ENCODE data around the gene HM13. TPM values are rescaled to one million over a fixed set of nuclear protein-coding genes. Genes with fewer than 3 reads are reported as not detected.
A peak's percentile ranks its signal among the peaks of the same experiment; 100 is the strongest.
"Not testable (repeated sequence)": the region's sequence is repeated elsewhere in the genome, so short reads cannot be mapped to it uniquely, and the experiment has no call there.

The HM13 gene
- total RNA-seq, 2 donors from 2014 or later, result 129 to 164 TPM

GRCh38 chr20:31544600-31544999 is 30.4 kb downstream of the HM13 start:
- H3K27ac Mint-ChIP-seq, result peak overlapping the region; percentile 53
- peak overlapping the region; percentile 24 for H3K4me3 Mint-ChIP-seq
- peaks cover 8% of the 10 kb centered on the region for H3K4me1 Mint-ChIP-seq
- H3K9me3 Mint-ChIP-seq, result no peaks in the 10 kb centered on the region
- peaks cover 93% of the 10 kb centered on the region for H3K36me3 Mint-ChIP-seq (ENCODE audit: low read depth)
- no peak for ATAC-seq (replicated peaks)
- no peaks in the 10 kb centered on the region for H3K27me3 Mint-ChIP-seq

GRCh38 chr20:31545621-31546040 is 31.4 kb downstream of the HM13 start:
- not testable (repeated sequence) for ATAC-seq (replicated peaks); H3K4me3 Mint-ChIP-seq; H3K4me1 Mint-ChIP-seq; H3K27me3 Mint-ChIP-seq; H3K9me3 Mint-ChIP-seq
- H3K36me3 Mint-ChIP-seq (ENCODE audit: low read depth), result peaks cover 93% of the 10 kb centered on the region
- peak overlapping the region; percentile 37 for H3K27ac Mint-ChIP-seq

- Mint-ChIP-seq H3K36me3 (ENCODE audit: low read depth) (peaks cover 94% of the 10 kb centered on the region), H3K4me3 (peak overlapping the region; percentile 87), H3K9me3 (no peaks in the 10 kb centered on the region), H3K4me1 (peaks cover 6% of the 10 kb centered on the region), H3K27ac (peak overlapping the region; percentile 91), H3K27me3 (no peaks in the 10 kb centered on the region)
- ATAC-seq (replicated peaks), result peak; percentile 74
These were observed 32.9 kb downstream of the HM13 start for GRCh38 chr20:31547017-31547675.

- H3K36me3 Mint-ChIP-seq (ENCODE audit: low read depth), result peaks cover 93% of the 10 kb centered on the region
- no peak for ATAC-seq (replicated peaks)
- H3K9me3 Mint-ChIP-seq, result no peaks in the 10 kb centered on the region
- H3K27me3 Mint-ChIP-seq, result no peaks in the 10 kb centered on the region
- H3K27ac Mint-ChIP-seq, result peak overlapping the region; percentile 91
- H3K4me1 Mint-ChIP-seq, result no peaks in the 10 kb centered on the region
- H3K4me3 Mint-ChIP-seq, result peak overlapping the region; percentile 87
These were observed 33.6 kb downstream of the HM13 start for GRCh38 chr20:31547720-31548298.

GRCh38 chr20:31548820-31549512 is 34.7 kb downstream of the HM13 start:
- no peaks in the 10 kb centered on the region for H3K27me3 Mint-ChIP-seq
- no peaks in the 10 kb centered on the region for H3K4me1 Mint-ChIP-seq
- peaks cover 90% of the 10 kb centered on the region for H3K36me3 Mint-ChIP-seq (ENCODE audit: low read depth)
- peak overlapping the region; percentile 87 for H3K4me3 Mint-ChIP-seq
- no peaks in the 10 kb centered on the region for H3K9me3 Mint-ChIP-seq
- no peak for ATAC-seq (replicated peaks)
- peak overlapping the region; percentile 91 for H3K27ac Mint-ChIP-seq

GRCh38 chr20:31549513-31549880 is 35.3 kb downstream of the HM13 start:
- H3K27ac Mint-ChIP-seq, result peak overlapping the region; percentile 91
- no peaks in the 10 kb centered on the region for H3K4me1 Mint-ChIP-seq
- H3K27me3 Mint-ChIP-seq, result no peaks in the 10 kb centered on the region
- H3K36me3 Mint-ChIP-seq (ENCODE audit: low read depth), result peaks cover 90% of the 10 kb centered on the region
- ATAC-seq (replicated peaks), result no peak
- H3K9me3 Mint-ChIP-seq, result no peaks in the 10 kb centered on the region
- H3K4me3 Mint-ChIP-seq, result no peak overlapping the region

- Mint-ChIP-seq H3K27me3 (no peaks in the 10 kb centered on the region), H3K4me3 (no peak overlapping the region), H3K36me3 (ENCODE audit: low read depth) (peaks cover 90% of the 10 kb centered on the region), H3K9me3 (no peaks in the 10 kb centered on the region), H3K27ac (peak overlapping the region; percentile 61), H3K4me1 (no peaks in the 10 kb centered on the region)
- ATAC-seq (replicated peaks), result no peak
These were observed 35.9 kb downstream of the HM13 start for GRCh38 chr20:31550099-31550498.

- Mint-ChIP-seq H3K4me3 (no peak overlapping the region), H3K27me3 (no peaks in the 10 kb centered on the region), H3K4me1 (no peaks in the 10 kb centered on the region), H3K9me3 (no peaks in the 10 kb centered on the region), H3K27ac (no peak overlapping the region), H3K36me3 (ENCODE audit: low read depth) (peaks cover 90% of the 10 kb centered on the region)
- no peak for ATAC-seq (replicated peaks)
These were observed 37.2 kb downstream of the HM13 start for GRCh38 chr20:31551163-31552081.

GRCh38 chr20:31555203-31555775 is 41.0 kb downstream of the HM13 start:
- Mint-ChIP-seq H3K4me1 (peaks cover 15% of the 10 kb centered on the region), H3K9me3 (no peaks in the 10 kb centered on the region), H3K27ac (no peak overlapping the region), H3K4me3 (no peak overlapping the region), H3K27me3 (no peaks in the 10 kb centered on the region), H3K36me3 (ENCODE audit: low read depth) (peaks cover 87% of the 10 kb centered on the region)
- no peak for ATAC-seq (replicated peaks)

- H3K36me3 Mint-ChIP-seq (ENCODE audit: low read depth), result peaks cover 96% of the 10 kb centered on the region
- H3K9me3 Mint-ChIP-seq, result no peaks in the 10 kb centered on the region
These were observed 45.5 kb downstream of the HM13 start for GRCh38 chr20:31559704-31560093.

GRCh38 chr20:31560094-31560745 is 46.0 kb downstream of the HM13 start:
- Mint-ChIP-seq H3K4me3 (peak overlapping the region; percentile 21), H3K9me3 (no peaks in the 10 kb centered on the region), H3K27ac (peak overlapping the region; percentile 48), H3K36me3 (ENCODE audit: low read depth) (peaks cover 96% of the 10 kb centered on the region), H3K4me1 (peaks cover 15% of the 10 kb centered on the region), H3K27me3 (no peaks in the 10 kb centered on the region)
- peak; percentile 67 for ATAC-seq (replicated peaks)

More at GRCh38 chr20:31559704-31560093, 45.5 kb downstream of the HM13 start:
- Mint-ChIP-seq H3K4me1 (peaks cover 15% of the 10 kb centered on the region), H3K27me3 (no peaks in the 10 kb centered on the region), H3K27ac (peak overlapping the region; percentile 48), H3K4me3 (no peak overlapping the region)
- peak; percentile 37 for ATAC-seq (replicated peaks)

- ATAC-seq (replicated peaks), result peak; percentile 72
These were observed 46.7 kb downstream of the HM13 start for GRCh38 chr20:31560746-31561598.

GRCh38 chr20:31562241-31562640 is 48.0 kb downstream of the HM13 start:
- peaks cover 97% of the 10 kb centered on the region for H3K36me3 Mint-ChIP-seq (ENCODE audit: low read depth)
- no peak overlapping the region for H3K27ac Mint-ChIP-seq
- H3K4me1 Mint-ChIP-seq, result peaks cover 20% of the 10 kb centered on the region
- ATAC-seq (replicated peaks), result no peak
- H3K9me3 Mint-ChIP-seq, result no peaks in the 10 kb centered on the region
- H3K4me3 Mint-ChIP-seq, result no peak overlapping the region
- no peaks in the 10 kb centered on the region for H3K27me3 Mint-ChIP-seq

More at GRCh38 chr20:31560746-31561598, 46.7 kb downstream of the HM13 start:
- peak overlapping the region; percentile 48 for H3K27ac Mint-ChIP-seq
- peak overlapping the region; percentile 21 for H3K4me3 Mint-ChIP-seq
- H3K36me3 Mint-ChIP-seq (ENCODE audit: low read depth), result peaks cover 96% of the 10 kb centered on the region
- no peaks in the 10 kb centered on the region for H3K27me3 Mint-ChIP-seq
- peaks cover 15% of the 10 kb centered on the region for H3K4me1 Mint-ChIP-seq
- H3K9me3 Mint-ChIP-seq, result no peaks in the 10 kb centered on the region

All from activated T-helper 17 cell treated with anti-CD3 and anti-CD28 coated beads, Interleukin-2, amount 50 U/mL, for 72 hours (primary cell).